ENCODE results near the gene KCNMA1.

Gene KCNMA1

GRCh38 chr10:76928565-76928964, 709.0 kb downstream of the KCNMA1 start:
- TF ChIP-seq CTCF (IDR thresholded peaks at IDR 0.05; ENCODE audit: control insufficient read depth, extremely low read depth, insufficient read depth): no peak
- no peak for DNase-seq (ENCODE audit: low read depth)
- no peak overlapping the region for H3K4me3 ChIP-seq (ENCODE audit: low read depth, low read length)

- H3K4me3 ChIP-seq (ENCODE audit: low read depth, low read length): no peak overlapping the region
- TF ChIP-seq CTCF (IDR thresholded peaks at IDR 0.05; ENCODE audit: control insufficient read depth, extremely low read depth, insufficient read depth): no peak
- no peak for DNase-seq (ENCODE audit: low read depth)
Observed at GRCh38 chr10:76925636-76926405, 711.8 kb downstream of the KCNMA1 start.

- no peak overlapping the region for H3K4me3 ChIP-seq (ENCODE audit: low read depth, low read length)
- no peak for TF ChIP-seq CTCF (IDR thresholded peaks at IDR 0.05; ENCODE audit: control insufficient read depth, extremely low read depth, insufficient read depth)
- no peak for DNase-seq (ENCODE audit: low read depth)
Observed at GRCh38 chr10:76922666-76923065, 714.9 kb downstream of the KCNMA1 start.

- DNase-seq (ENCODE audit: low read depth): no peak
- no peak for TF ChIP-seq CTCF (IDR thresholded peaks at IDR 0.05; ENCODE audit: control insufficient read depth, extremely low read depth, insufficient read depth)
- H3K4me3 ChIP-seq (ENCODE audit: low read depth, low read length): no peak overlapping the region
Observed at GRCh38 chr10:76921383-76922010, 716.1 kb downstream of the KCNMA1 start.

- TF ChIP-seq CTCF (IDR thresholded peaks at IDR 0.05; ENCODE audit: control insufficient read depth, extremely low read depth, insufficient read depth): peak; percentile 34; the same call in 1 of the 2 replicates
- peak; percentile 52 for DNase-seq (ENCODE audit: low read depth)
- no peak overlapping the region for H3K4me3 ChIP-seq (ENCODE audit: low read depth, low read length)
Observed at GRCh38 chr10:76920581-76920980, 717.0 kb downstream of the KCNMA1 start.

GRCh38 chr10:76918106-76918505, 719.5 kb downstream of the KCNMA1 start:
- no peak for TF ChIP-seq CTCF (IDR thresholded peaks at IDR 0.05; ENCODE audit: control insufficient read depth, extremely low read depth, insufficient read depth)
- H3K4me3 ChIP-seq (ENCODE audit: low read depth, low read length): no peak overlapping the region
- DNase-seq (ENCODE audit: low read depth): no peak

Measured in LNCaP clone FGC (cell line).